NCI-H1436 treated with DMSO at 0.1 percent for 48 hours (cell line): ENCODE measurements around the gene COX6B1.
"Not testable (repeated sequence)": the region's sequence is repeated elsewhere in the genome, so short reads cannot be mapped to it uniquely, and the experiment has no call there.

Experiments used
- DNase-seq: peaks from one replicate; lab custom pipeline; 2025; lab: John Stamatoyannopoulos, UW

The COX6B1 gene

DNA sequence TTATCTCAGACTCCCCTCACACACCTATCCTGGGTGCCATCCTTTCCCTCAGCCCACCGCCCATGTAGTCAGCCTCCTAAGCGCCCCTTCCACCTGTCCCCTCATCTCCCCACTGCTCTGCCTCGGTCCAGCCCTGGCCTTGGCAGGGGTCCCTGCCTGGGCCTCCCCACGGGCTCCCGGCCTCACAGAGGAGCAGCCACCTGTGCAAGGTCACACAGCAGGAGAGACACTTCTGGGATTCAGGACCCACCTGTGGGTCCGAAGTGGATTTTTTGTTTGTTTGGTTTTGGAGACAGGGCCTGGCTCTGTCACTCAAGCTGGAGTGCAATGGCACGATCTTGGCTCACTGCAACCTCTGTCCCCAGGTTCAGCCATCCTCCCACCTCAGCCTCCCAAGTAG is 17.5 kb downstream of the COX6B1 start:
- no peak for DNase-seq

DNA sequence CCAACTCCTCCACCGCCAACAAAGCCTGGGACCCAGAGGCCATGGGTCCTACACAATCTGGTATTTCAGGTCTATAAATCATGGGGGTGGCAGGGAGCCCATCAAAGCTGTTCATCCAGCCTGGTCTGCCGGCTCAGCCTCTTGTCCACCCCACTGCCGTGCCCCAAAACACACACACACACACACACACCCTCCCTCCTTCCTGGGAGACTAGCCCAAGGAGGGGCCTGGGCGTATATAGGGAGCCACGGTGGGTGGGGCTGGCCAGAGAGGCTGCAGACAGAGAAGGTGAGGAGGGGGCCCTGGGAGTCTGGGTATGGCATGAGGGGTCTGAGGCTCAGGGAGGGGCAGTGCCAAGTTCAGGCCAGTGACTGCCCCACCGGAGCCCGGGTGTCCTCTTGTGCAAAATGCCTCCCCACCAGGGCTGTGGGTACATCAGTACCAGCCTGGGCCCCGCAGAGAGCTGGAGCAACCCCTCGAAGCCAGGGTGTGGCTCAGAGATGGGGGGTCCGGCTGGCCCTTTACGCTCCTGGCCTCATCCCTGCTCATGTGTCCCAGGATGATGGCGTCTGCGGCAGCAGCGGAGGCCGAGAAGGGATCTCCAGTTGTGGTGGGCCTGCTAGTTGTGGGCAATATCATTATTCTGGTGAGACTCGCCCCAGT is 18.3 kb downstream of the COX6B1 start, which contains the start of gene UPK1A:
UPK1A (plus strand) TSS at position 267 of the 663 bp plus-strand sequence; CDS start at position 563, 296 bp downstream.
- no peak for DNase-seq

DNA sequence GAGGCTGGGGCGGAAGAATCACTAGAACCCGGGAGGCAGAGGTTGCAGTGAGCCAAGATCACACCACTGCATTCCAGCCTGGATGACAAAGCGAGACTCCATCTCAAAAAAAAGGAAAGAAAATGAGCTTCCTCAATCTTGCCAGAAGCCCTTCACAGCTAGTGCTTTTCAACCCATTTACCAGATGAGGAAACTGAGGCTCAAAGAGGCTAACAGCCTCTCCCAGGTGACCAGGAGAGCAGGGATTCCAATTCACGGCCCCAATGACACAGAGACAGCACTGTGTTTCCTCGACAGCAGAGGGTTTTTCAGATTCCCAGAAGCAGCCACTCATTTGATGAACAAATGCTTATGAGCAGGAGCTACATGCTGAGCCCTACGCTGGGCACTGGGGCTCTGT is 21.4 kb downstream of the COX6B1 start:
- DNase-seq = no peak

DNA sequence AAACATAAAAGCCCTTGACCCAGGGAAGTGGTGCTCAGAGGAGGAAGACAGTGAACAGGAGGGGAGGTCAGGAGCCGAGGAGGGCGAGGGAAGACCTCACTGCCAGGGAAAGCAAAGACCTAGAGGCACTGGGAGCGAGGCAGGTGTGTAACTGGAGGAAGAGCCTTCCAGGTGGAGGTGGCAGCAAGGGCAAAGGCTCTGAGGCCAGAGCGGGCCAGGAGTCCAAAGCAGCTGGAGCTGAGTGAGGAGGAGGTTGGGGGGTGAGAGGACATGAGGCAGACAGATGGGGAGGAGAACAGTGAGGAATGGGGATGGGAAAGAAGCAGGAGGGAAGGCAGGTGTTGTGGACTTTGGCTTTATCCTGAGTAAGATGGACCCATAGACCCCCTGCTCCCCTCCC is 21.9 kb downstream of the COX6B1 start:
- no peak for DNase-seq

DNA sequence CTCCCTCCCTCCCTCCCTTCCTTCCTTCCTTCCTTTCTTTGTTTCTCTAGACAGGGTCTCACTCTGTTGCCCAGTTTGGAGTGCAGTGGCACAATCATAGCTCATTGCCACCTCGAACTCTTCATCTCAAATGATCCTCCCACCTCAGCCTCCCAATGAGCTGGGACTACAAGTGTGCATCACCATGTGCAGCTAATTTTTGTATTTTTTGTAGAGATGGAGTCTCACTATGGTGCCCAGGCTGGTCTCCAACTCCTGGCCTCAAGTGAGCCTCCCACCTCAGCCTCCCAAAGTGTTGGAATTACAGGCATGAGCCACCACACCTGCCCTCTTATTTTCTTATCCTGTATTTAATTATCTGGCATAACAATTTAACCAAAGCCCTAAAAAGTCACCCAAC is 22.6 kb downstream of the COX6B1 start:
- no peak for DNase-seq

DNA sequence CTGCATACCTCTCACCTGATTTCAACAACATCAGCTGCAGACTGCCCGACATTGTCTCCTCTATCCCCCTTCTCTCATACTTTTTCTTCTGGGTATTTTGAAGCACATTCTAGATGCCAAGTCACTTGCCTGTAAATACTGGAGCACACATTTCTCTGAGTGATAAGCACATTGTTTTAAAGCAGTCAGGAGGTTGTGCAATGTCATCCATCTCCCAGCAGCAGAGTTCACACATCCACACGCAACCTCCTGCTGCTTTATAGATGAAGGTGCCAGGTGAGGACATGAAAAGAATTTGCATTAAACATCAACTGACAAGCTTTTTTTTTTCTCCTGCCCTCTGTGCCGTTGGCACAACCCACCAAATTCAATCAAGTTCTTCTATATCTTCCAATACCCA is 23.7 kb downstream of the COX6B1 start:
- DNase-seq = no peak

DNA sequence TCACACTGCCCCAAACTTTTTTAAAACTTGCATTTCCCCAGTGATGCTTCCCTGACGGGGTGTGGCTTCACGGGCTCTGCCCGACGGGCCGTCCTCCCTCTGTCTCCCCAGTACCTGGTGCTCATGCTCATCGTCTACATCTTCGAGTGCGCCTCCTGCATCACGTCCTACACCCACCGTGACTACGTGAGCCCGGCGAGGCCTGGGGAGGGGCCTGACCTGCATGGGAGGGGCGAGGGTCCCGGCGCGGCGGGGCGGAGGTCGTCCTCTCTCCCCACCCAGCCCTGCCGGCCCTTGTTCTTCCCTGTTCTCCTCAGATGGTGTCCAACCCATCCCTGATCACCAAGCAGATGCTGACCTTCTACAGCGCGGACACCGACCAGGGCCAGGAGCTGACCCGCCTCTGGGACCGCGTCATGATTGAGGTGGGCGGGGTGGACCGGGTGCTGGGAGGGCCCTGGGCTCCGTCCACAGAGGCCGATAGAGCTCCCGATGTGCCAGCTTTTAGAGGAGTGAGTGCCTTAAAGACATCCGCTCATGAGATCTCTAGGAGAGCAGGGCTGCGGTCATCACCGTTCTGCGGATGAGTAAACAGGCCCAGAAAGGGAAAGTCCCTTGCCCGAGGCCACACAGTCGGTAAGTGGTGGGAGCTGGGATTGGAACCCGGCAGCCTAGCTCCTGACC is 25.1 kb downstream of the COX6B1 start:
- DNase-seq = no peak

DNA sequence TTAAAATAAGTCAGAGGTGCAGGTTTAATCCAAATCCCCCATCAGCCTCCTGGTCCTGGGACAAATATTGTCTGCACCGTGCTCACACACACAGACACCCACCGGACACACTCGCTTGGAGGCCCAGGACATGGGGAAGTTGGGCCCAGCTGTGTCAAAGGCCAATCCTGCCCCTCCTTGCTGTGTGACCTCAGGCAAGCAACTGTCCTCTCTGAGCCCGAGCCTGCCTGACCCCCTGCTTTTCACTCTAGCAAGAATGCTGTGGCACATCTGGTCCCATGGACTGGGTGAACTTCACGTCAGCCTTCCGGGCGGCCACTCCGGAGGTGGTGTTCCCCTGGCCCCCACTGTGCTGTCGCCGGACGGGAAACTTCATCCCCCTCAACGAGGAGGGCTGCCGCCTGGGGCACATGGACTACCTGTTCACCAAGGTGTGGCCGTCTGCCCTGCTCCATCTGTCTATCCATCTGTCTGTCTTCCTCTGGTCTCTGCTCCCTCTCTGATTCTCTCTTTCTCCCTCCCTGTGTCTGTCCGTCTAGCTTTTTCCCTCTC is 27.5 kb downstream of the COX6B1 start:
- no peak for DNase-seq

DNA sequence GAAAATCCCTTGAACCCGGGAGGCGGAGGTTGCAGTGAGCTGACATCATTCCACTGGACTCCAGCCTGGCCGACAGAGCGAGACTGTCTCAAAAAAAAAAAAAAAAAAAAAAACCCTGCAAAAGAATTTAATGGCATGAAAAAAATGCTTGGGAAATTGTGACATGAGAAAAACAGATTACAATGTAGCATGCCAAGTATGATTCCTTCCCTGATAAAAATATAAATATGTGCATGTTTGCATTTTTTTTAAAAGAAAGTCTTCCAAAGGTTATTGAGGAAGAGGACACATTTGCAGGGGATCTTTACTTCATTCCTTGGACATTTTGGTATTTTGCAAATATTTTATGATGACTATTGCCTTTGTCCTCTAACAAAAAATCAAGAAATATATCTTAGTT is 41.7 kb downstream of the COX6B1 start:
- DNase-seq = no peak

DNA sequence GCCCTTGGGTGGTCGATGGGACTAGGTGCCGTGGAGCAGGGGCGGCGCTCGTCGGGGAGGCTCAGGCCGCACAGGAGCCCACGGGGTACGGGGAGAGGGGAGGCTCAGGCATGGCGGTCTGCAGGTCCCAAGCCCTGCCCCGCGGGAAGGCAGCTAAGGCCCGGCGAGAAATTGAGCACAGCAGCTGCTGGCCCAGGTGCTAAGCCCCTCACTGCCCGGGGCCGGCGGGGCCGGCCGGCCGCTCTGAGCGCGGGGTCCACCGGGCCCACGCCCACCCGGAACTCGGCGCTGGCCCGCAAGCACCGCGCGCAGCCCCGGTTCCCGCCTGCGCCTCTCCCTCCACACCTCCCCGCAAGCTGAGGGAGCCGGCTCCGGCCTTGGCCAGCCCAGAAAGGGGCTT is 43.0 kb downstream of the COX6B1 start:
- not testable (repeated sequence) for DNase-seq

DNA sequence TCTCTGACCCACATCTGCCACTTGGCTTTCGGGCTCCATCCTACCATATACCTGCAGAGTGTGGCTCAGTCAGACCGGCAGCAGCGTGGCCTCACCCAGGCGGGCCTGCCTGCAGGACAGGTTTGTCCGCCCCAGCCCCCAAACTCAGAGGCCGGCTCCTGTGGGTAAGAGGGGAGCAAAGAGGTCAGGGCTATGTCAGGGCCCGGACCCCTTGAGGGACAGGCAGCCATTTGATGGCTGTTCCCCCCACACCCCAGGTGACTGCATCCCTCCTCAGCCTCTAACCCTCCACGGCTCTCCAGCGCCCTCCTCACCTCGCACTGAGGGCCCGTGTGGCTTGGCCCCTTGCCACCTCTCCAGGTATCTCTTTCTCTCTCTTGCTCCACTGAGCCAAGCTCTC is 43.9 kb downstream of the COX6B1 start:
- DNase-seq = no peak

DNA sequence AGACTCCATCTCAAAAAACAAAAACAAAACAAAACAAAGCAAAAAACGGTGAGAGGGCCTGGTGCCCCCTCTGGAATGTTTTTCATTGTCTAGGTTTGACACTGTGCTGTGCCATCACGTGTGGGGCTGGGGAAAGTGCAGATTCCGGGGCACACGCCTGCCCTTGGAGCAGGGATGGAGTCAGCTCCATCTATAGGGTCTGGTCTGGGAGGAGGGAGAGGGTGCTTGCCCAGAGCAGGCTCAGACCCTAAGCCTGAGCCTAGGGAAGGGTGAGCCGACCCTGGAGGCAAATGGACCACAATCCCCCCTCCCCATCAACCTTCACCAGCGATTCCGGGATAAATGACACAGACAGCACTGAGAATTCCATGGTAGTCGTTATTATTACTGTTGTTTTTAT is 45.3 kb downstream of the COX6B1 start:
- no peak for DNase-seq

DNA sequence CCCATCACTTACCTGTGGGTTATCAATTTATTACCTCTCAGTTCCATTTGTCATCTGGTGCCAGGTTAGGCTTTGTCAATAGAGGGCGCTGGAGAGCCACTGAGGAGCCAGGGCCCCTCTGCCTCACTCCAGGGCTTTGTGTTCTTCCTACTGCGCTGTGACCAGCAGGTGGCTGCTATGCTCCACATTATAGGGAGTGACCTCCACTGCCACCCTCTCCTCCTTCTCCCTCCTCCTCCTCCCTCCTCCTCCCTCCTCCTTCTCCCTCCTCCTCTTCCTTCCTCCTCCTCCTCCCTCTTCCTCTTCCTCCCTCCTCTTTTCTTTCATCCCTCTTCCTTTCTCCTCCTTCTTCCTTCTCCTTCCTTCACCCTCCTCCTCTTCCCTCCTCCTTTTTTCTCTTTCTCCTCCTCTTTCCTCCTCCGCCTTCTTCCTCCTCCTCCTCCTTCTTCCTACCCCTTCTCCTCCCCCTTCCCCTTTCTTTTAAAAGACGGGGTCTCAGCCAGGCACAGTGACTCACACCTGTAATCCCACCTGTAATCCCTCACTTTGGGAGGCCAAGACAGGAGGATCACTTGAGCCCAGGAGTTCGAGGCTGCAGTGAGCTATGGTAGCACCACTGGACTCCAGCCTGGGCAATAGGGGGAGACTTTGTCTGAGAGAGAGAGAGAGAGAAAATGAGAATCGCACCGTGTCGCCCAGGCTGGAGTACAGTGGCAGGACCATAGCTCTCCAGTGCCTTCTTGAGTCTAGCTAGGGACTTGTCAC is 45.9 kb downstream of the COX6B1 start:
- peak; percentile 59 for DNase-seq

DNA sequence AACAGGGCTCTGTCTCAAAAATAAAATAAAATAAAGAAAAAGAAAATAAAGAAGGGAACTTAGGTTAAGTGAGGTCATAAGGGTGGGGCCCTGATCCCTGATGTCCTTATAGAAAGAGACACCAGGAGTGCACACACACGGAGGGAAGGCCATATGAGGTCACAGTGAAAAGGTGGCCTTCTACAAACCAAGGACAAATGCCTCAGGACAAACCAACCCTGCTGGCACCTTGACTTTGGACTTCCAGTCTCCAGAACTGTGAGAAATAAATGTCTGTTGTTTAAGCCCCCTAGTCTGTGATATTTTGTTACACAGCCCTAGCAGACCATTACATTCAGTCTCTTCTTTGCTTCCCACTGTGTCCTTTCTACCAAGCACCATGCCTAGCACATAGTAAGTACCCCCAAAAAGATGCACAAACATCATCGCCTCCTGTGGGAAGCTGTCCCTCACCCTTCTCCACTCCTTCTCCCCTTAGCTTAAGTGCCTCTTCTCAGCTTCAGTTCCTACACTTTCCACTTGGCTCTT is 47.8 kb downstream of the COX6B1 start:
- DNase-seq = no peak

DNA sequence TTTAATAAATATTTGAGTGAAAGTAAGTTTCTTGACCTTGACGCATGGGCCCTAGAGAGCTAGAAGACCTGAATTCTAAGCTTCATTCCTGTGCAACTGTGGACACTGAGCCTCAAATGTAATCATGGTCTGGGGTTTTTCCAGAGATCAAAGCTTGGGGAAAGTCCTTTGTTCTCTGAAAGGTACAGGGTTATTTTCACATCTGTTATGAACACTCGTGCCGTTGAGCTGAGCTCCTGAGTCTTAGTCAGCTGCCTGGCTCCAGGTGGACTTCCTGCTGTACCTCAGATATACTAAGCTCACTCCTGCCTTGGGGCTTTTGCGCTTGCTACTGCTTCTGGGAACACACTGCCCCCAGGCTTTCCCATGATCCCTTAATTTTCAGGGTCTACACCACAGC is 48.7 kb downstream of the COX6B1 start:
- DNase-seq = no peak

DNA sequence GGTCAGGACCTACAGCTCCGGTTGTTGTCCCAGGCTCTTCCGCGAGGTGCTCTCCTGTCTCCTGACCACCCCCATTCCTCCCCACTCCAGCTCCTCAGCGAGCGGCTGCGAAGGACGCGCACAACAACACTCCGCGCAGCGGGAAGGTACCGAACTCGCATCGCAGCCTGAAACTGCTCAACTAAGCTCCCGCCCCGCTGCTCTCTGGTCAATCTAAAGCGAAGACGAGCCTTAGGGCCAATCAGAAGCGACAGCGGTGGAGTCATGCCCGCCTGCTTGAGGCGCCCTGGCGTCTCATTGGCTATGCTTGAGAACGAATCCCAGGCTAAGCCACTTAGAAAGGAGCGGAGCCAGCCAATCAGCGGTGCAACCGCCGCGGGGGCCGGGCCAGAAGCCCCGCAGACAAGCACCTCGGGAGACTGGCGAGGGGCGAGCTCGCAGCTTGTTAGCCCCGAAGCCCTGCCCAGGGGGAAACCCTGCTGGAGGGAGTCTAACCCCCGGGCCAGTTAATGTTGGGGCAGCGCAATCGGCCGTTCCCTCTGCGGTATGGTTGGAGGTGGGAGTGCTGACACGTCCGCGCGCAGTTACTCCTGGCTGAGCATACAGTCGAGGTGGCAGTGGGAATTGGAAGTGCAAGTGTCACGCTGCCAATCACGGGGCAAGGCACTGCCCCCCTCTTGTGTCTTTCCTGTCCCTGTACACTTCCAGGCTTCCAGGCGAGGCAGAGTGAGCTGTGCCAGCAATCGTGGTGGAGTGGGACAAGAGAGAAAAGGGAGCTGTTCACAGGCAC is 54.3 kb downstream of the COX6B1 start:
- peak; percentile 94 for DNase-seq

DNA sequence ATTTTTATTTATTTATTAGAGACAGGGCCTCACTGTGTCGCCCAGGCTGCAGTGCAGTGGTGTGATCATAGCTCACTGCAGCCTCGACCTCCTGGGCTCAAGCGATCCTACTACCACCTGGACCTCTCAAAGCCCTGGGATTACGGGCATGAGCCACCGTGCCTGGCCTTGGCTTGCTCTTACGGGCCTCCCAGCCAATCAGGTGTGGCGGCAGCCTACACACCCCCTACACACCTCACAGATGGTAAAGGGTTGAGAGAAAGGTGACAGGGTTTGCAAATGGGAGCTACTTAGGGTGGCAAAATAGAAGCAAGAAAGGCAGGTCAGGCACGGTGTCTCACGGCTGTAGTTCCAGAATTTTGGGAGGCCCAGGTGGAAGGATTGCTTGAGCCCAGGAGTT is 55.2 kb downstream of the COX6B1 start:
- no peak for DNase-seq

DNA sequence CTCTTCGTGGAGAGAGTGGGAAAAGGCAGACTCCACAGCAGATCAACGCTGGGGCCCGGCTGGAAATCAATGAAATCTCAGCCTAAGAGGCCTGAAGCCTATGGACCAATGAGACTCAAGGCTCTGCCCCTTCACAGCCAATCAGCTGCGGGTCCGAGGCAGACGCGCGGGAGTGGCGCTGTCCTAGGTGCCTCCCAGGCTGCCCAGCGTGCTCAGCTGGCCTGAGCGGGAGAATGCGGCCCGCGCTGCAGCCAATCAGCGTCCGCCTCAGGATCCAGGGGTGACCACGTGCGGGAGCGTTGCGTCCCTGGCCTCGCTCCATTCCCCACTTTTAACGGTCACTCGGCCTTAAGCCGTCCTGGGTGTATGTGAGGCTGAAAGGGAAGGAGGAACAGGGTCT is 56.1 kb downstream of the COX6B1 start, which contains the start of gene ZBTB32:
ZBTB32 (plus strand) TSS at position 341 of the 400 bp plus-strand sequence. CDS start 10,069 bp downstream, outside the sequence.
- no peak for DNase-seq
